CD4-positive, alpha-beta T cell treated with Interleukin-15 for 1 hour (primary cell): ENCODE results near the gene NOS1AP.
"Not testable (repeated sequence)": the region's sequence is repeated elsewhere in the genome, so short reads cannot be mapped to it uniquely, and the experiment has no call there.

ENCODE experiments used
- DNase-seq: peaks from one replicate; pipeline ENCODE4 v3.0.0-alpha.2; 2020

Gene NOS1AP

DNA sequence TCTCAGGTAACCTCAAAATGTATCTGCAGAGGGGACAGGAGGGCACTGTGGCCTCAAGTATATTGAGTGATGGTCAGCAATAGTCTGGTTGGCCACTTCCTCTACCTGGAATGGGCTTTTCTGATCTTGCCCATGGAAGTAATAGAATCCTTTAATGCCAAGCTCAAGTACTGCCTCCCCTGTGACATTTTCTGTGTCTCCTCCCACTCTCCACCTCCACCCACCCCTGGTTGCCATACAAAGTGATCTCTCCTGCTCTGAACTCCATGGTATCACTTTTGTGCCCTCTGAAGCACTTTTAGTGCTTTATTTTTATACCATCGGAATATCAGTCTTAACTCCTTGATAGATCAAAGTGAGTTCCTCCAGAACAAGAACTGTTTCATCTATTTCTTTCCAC is 9.2 kb upstream of the NOS1AP start:
- DNase-seq = no peak

DNA sequence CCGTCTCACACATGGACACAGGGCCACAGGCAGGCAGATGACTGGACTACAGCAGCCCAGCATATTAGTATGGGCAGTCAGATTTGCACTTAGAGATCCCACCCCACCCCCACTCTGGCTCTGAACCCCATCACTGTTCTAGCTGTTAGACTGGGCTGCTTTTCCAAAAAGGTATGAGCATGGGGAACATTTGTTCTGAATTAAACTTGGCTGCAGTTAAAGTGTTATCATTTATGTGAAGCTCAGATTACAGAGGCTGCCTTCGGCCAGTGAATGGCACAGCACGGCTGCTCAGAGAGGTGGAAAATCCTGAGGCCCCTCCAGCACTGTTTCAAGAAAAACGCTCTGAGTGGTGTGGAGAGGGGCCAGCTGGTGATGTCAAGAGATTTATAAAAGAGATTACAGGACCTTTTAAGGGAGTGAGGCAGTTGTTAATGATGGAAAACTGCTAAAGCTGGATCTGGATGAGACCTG is 6.9 kb upstream of the NOS1AP start:
- no peak for DNase-seq

DNA sequence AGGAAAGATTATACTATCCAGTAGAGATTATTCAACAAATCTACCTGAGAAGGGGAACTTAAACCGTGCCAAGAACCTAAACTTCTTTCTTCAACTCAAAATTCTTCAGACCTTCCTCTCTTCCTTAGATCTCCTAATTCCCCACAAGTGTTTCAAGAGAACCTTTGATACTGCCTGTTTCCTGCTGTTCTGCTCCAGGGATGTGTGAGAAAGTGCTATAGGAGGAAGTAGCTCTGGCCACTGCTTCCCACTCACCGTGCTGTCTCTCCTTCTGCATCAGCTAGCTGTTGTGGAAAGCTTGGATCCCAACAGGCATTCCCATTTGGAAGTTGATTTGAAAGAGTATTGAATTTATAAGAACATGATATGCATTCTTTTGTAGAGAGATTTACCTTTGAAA is 4.5 kb upstream of the NOS1AP start:
- no peak for DNase-seq

DNA sequence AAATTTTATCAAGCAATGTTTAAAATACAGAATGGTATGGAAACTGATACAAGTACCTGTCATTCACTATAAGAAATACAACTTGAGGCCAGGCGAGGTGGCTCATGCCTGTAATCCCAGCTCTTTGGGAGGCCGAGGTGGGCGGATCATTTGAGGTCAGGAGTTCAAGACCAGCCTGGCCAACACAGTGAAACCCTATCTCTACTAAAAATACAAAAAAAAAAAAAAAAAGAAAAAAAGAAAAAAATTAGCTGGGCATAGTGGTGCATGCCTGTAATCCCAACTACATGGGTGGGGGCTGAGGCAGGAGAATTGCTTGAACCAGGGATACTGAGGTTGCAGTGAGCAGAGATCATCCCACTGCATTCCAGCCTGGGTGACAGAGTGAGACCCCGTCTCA is 2.7 kb upstream of the NOS1AP start:
- not testable (repeated sequence) for DNase-seq

DNA sequence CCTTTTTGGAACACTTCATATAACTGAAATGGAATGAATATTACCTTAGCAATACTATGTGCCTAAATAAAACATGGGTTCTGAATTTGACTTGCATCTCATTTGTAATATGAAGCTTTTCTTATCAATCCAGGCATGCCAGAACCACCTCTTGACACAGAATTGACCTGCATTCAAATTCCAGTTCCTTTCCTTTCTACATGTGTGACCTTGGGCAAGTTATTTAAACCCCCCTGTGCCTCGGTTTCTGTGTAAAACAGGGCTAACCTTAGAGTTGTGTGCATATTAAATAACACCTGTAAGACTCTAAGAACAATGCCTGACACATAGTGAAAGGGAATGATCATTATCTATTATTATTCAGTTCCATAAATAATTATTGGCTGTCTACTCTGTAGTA is 2.0 kb upstream of the NOS1AP start:
- DNase-seq = no peak

DNA sequence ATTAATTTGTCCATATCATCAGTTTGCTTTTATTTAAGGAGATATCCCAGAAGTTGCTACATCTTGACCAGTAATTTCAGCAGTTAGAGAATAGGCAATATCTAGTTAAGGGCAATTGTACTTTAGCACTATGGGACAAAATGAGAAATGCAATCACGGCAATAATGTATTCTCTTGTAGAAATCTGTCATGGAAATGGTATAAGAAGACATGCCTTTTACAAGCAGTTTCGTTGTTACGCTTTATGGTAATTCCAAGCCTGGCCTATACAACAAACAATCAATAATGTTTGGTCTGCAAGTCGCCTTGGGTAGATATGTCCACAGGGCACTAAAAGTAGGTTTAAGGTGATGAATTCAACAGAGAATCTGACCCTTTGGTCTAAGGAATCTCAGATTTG is 1.2 kb upstream of the NOS1AP start:
- DNase-seq = no peak

DNA sequence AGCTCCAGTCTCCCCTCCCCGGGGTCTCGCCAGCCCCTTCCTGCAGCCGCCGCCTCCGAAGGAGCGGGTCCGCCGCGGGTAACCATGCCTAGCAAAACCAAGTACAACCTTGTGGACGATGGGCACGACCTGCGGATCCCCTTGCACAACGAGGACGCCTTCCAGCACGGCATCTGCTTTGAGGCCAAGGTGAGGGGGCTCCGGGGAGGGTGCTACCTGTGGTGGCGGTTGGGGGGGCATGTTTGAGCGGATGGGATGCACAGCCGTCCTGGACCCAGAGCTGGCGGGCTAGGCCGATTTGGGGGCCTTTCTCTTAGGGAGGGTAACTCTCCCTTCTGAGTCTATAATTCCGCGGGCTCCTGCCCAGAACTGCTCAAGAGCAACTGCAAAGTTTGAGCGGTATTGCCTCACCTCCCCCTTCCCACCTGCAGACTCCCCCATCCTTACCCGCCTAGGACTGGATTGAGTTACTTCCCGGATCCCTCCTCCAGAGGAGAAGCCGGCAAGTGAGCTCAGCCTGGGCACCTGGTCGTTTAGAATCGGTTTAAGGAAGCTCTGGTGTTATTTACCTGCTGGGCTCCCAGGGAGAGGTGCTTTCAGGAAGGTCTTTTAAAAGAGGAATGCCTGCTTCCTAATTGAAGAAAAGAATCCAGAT is 730 bp downstream of the NOS1AP start:
- no peak for DNase-seq

DNA sequence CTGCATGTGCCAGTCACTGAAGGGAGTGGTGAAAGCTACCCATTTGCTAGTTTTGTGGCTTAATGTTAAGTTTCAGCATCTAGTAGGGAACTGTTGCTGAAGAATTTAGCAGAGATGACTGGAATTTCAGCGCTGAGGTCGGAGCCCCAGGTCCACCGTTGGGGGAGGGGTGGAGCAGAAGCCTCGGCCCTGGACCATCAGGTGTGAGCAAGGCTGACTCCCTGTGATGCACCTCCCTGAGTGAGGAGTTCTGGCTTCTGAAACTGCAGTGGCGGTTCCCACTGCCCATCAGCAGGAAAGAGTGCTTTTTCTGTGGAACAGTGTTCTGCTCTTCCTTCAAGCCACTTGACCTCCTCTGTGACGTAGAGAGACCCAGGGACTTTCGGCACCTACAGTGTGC is 1.3 kb downstream of the NOS1AP start:
- DNase-seq = no peak

DNA sequence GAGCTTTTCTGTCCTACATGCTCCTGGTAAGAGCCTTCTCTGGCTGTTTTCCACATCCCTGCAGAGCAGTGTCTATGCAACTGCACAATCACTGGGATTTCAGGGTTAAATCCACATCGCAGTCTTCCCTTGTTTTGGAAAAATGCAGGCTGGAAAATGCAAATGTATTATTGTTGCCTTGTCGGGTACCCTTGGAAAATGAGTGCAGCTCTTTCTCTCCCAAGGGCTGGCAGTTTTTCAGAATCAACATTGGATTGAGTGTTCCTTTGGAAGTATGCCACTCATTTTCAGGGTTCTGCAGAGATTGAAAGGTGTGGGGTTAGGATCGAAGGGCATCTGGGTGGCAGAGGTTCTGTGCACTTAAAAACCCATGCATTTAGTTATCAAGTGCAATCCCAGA is 3.2 kb downstream of the NOS1AP start:
- DNase-seq = no peak

DNA sequence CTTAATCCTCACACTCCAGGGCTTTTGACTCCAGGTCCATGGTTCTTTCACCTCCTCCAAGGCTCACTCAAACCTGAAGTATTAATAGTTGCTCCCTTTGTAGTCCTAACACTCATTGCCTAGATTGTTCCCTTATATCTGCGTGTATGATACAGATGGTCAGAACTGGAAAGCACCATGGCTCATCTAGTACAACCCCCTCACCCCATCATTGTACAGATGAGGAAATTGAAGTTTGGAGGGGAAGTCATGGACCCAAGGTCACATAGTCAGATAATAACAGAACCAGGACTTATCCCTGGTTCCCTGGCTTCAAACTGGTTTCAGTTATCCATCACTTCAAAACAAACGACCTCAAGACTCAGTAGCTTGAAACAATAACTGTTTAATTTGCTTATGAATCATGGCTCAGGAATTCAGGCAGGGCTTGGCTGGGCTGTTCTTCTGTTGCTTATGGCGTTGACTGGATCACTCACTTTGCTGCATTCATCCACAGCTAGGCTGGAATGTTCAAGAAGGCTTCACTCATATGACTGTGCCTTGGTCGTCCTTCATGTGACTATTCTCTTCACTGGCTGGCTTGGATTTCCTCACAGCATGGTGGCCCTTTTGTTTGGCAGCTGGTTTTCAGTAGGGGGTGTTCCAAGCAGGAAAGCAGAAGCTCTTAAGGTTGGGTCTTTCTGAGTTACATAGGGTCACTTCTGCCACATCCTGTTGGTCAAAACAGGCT is 5.0 kb downstream of the NOS1AP start:
- no peak for DNase-seq

DNA sequence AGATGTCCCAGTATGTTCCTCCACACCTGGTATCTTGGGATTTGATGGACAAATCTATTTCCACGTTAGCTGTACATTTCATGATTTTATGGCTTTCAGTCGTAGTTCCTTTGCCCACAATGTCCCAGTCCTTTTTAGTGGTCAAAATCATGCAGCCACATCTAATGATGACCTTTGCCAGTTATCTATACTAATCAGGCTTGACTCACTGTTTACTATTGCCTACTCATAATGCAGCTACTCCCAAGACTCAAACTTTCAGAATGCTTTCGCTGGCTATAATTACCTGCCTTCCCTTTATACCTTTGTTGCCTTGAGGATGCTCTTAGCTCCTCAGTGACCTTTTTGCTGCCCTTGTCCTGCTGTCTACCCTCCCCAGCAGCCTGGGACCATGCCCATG is 6.4 kb downstream of the NOS1AP start:
- DNase-seq = no peak

DNA sequence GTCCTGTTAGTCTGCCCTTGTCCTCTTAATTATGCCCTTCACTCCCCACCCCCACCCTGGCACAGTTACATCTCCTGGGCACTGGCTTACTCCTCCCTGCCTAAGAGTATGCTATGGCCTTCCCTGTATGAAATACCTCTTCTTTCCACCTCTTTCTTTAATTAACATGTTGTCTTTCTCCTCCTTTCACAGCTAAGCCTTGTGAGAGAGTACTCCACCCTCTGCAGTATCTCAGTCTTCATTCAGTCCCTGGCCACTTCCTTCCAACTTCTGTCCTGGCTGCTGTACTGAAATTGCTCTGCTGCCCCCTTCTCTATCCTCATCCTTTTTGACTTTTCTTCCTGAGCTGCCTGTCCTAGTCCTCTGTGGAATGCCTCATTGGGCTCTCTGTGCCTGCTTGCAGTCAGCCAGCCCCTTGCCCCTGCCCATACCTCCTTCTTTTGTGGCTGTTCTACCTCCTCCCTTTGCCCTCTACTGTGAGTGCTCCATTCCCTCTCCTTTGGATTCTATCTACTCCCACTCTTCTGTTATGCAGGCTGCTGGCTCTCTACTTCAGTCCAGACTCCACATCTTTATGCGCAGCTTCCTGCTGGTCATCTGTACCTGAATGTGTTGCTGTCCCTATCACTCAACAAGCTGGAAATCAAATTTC is 8.3 kb downstream of the NOS1AP start:
- no peak for DNase-seq

DNA sequence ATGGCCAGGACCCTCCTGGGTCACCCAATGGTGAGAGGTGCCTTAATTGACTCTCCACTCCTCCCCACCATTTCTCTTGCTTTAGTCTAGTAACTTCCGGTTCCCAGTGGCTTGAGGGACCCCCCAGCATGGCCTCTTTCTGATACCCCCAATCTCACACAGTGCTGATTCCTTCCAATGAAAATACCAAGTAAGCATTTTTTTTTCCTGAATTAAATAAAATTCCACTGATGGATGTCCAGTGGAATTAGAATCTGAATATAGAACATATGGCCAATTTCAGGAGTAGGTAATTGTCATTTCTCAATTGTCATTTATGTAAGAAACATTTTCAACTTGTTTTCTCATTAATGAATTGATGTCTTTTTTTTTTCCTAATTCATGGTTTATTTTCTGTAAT is 9.5 kb downstream of the NOS1AP start:
- DNase-seq = no peak

DNA sequence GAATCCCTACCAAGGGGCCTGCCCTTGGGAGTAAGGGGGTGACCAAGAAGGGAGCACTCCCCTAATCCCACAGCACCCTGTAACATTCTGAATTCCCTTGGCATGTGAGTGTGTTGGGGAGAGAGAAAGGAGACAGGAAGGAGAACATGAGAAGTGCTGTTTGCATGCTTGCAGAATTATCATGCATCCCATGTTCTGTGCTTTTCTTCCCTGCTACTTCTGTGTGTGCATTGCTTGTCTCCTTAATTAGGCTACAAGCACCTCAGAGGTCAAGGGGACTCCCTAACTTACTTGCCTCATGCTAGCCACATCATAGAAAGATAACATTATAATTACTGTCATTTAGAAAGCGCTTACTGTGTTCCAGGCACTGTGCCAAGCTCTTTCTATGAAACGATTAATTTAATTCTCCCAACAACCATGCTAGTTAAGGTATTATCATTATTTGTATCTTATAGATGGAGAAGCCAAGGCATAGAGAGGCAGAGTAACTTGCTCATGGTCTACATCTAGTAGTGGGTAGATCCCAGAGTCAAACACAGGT is 11.1 kb downstream of the NOS1AP start:
- DNase-seq = no peak

DNA sequence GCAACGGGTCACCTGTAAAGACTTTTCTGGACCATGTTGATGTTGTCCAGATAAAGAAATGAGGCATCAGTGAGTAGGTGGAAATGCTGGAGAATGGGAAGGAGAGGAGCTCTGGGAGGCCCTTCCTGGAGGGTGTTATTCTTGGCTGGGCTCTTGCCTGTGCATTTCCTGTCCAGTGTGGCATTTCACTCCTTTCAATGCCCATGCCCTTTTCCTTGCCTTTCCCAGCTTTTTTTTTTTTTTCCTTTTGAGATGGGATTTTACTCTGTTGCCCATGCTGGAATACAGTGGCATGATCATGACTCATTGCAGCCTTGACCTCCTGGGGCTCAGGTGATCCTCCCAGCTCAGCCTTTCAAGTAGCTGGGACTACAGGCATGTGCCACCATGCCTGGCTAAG is 11.8 kb downstream of the NOS1AP start:
- no peak for DNase-seq

DNA sequence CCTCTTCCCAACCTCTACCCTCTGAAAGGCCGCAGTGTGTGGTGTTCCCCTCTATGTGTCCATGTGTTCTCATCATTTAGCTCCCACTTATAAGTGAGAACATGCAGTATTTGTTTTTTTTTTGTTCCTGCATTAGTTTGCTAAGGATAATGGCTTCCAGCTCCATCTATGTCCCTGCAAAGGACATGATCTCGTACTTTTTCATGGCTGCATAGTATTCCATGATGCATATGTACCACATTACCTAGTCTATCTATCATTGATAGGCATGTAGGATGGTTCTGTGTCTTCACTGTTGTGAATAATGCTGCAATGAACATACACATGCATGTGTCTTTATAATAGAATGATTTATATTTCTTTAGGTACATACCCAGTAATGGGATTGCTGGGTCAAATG is 12.6 kb downstream of the NOS1AP start:
- not testable (repeated sequence) for DNase-seq

DNA sequence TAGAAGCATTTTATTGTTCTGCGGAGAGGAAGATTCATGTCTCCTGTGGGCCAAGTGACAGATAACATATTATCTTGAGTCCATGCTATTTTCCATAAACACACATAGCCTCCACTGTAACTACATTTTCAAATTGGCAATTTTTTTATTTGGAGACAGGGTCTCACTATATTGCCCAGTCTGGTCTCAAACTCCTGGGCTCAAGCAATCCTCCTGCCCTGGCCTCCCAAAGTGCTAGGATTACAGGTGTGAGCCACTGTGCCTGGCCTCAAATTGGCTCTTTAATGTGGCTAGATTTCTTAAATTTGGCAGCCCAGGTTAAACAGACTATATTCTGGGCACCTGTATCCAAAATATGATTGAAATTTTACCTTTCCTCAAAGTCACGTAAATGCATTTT is 13.8 kb downstream of the NOS1AP start:
- DNase-seq = no peak

DNA sequence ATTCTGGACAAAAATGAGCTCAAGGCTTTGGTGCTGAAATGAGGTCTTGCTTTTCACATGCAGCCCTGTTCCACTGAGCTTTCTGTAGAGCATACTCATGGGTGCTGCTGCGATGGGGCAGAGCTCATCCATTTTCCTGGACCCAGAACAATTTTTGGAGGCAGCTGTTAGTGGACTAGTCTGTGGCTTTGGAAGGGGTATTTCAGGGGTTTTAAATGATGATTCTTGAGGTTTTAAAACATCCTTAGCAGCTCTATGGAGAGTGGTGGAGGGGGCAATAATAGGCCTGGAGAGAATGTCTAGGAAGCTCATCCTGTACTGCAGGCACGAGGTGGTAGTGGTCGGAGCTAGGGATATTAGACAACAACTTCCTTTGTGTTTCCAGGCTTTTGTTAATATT is 16.5 kb downstream of the NOS1AP start:
- DNase-seq = no peak

DNA sequence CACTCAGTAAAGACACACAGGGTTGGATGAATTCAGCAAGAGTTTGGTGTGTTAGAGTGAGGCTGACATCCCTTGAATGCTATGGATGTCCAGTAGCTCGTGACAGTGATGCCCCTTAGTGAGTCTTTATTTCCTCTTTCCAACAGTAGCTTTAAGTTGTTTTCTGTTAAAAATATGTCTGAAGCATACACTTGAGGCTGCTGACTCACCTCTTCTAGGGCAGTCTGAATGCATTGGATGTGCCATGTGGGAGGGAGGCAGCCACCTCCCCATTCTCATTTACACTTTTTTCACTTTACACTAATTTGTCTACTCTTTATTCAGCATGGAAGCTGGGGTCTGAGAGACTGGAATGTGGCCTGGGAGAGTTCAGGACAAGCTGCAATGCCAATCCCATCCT is 17.6 kb downstream of the NOS1AP start:
- no peak for DNase-seq

DNA sequence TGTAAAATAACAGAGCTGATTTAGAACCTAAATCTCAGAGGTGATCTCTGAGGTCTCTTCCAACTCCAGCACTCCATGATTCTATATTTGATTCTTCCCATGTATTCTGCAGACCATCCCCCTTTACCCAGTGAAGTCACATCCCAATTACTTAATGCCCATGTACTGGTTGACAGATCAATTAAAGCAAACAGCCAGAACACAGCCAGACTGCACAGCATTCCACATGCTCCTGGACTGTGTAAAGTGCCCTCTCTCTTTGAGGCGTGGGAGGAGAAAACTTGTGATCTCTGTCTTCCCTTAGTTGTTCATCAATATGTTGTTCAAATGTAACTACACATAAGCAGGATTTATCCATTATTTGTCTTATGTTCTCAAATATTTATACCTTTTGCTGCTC is 18.1 kb downstream of the NOS1AP start:
- DNase-seq = no peak

DNA sequence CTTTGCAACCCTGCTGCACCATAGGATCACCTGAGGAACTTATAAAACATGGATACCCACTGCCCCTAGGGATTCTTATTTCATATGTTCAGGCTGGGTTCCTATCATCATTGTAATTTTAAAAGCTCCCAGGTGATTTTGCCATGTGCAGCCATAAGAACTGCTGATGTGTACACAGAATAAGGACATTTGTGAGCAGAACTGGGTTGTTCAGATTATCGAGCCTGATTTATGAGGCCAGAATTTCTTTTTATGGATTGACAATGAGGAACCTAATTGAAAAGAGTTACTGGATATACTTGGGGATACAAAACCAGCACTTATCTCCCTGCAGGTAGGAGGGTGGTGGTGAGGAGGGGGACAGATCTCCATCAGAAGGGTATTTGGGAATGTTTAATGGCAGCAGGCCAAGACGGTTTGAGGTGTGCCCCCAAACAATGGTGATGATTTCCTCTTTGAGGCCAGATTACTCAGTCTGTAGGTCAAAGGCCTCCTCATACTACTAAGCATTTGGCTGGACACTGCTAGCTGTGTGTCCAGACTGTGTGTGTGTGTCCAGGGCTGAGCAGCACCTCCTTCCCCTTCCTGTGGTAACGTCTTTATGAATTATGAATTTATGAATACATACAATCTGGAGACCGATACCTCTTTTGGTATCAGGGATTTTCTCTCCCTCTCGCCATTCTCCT is 18.9 kb downstream of the NOS1AP start:
- no peak for DNase-seq

DNA sequence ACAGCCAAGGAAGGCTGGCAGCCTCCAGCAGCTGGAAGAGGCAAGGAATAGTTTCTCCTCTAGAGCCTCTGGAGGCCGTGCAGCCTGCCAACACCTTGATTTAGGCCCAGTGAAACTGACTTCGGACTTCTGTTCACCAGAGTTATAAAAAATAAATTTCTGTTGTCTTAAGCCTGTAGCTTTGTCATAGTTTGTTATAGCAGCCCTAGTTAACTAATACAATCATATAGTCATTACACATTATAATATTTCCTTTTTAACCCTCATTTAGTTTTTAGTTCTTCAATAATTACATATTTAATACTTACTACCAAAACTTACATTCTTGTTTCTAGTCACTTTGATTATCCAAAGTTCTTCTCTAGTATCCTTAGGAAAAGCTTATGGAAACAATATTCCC is 20.3 kb downstream of the NOS1AP start:
- no peak for DNase-seq

DNA sequence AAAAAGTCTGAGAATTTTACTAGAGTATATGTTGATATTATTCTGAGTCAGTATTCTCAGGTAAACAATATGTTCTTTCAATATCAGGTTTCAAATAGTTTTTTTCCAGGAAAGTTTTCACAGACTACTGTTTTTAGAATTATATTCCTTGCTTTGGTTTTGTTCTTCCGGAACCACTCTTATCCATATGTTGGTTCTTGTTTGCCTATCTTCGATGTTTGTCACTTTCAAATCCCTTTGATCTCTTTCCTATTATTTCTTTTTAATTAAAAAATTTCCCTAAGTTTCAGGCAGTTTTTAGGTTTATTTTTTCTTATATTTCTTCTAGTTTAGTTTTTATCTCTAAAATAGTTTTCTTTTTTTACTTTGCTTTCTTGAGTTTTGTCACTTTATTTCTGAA is 20.9 kb downstream of the NOS1AP start:
- no peak for DNase-seq
